Measurements from ENCODE around the gene SMIM1. TPM values are rescaled to one million over a fixed set of nuclear protein-coding genes. Genes with fewer than 3 reads are reported as not detected.
"Not testable (repeated sequence)": the region's sequence is repeated elsewhere in the genome, so short reads cannot be mapped to it uniquely, and the experiment has no call there.

SMIM1 gene
- total RNA-seq, 1 experiment from 2014 or later = 29.9 TPM

DNA sequence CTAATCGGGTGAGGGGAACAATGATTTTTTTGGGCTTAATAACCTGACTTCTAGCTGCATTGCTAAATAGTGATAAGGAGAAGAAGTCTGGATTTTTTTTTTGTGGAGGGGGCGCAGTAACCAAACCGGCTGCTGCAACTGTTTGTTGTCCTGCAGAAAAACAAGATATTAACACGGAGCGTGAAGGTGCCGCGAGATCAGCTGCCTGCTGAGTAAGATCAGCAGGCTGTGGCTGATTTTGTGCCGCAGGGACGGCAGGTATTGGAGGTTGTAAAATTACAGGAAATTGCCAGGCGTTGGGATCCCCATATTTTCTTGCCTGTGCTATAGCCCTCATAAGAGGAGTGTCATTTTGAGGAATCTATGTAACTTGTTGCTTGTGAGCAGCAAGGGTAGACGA lies 32.5 kb downstream of the SMIM1 start:
- no peak for DNase-seq (ENCODE audit: low read depth)
- in situ Hi-C loops (cut with HindIII; ENCODE audit: low pct_unique_long_range_greater_than_20kb, low sequenced_read_pairs) = no loop called here

DNA sequence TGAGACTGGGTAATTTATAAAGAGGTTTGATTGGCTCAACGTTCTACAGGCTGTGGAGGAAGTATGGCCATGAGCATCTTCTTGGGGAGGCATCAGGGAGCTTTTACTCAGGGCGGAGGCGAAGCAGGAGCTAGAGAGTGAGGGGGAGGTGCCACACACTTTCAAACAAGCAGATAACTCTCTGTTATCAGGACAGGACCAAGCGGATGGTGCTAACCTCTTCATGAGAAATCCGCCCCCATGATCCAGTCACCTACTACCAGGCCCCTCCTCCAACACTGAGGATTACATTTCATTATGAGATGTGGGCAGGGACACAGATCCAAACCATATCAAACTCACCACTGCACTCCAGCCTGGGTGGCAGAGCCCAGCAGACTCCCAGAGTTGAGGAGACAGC lies 35.2 kb downstream of the SMIM1 start:
- in situ Hi-C loops (cut with HindIII; ENCODE audit: low pct_unique_long_range_greater_than_20kb, low sequenced_read_pairs) = no loop called here

GRCh38 chr1:3809680-3810079 lies 37.1 kb downstream of the SMIM1 start:
- in situ Hi-C loops (cut with HindIII; ENCODE audit: low pct_unique_long_range_greater_than_20kb, low sequenced_read_pairs) = no loop called here
- DNase-seq (ENCODE audit: low read depth) = no peak

More for the DNA sequence above, 35.2 kb downstream of the SMIM1 start:
- no peak for DNase-seq (ENCODE audit: low read depth)

- DNase-seq (ENCODE audit: low read depth); in situ Hi-C loops (cut with HindIII; ENCODE audit: low pct_unique_long_range_greater_than_20kb, low sequenced_read_pairs): not testable (repeated sequence)
Observed at GRCh38 chr1:3810149-3810761, 37.7 kb downstream of the SMIM1 start.

- DNase-seq (ENCODE audit: low read depth) = no peak
- in situ Hi-C loops (cut with HindIII; ENCODE audit: low pct_unique_long_range_greater_than_20kb, low sequenced_read_pairs) = no loop called here
Observed at GRCh38 chr1:3811595-3811911, 39.0 kb downstream of the SMIM1 start.

DNA sequence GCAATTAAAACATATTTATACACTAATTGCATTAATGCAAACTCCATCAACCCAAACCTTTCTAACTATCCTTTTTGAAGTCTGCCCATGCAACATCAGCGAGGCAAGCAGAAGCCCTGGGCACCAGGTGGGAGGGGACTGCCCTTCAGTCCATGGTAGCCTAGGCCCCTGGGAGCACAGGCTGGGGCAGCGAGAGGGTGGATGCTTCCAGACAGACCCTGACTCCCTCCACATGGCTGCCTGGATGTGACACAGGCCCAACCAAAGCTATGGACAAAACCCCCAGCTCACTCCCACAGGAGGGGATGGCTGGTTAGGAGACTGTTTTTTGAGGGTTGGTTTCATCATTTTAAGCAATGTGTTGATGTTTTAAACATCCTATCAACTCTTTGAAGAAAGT lies 41.5 kb downstream of the SMIM1 start:
- no peak for DNase-seq (ENCODE audit: low read depth)
- in situ Hi-C loops (cut with HindIII; ENCODE audit: low pct_unique_long_range_greater_than_20kb, low sequenced_read_pairs) = no loop called here

DNA sequence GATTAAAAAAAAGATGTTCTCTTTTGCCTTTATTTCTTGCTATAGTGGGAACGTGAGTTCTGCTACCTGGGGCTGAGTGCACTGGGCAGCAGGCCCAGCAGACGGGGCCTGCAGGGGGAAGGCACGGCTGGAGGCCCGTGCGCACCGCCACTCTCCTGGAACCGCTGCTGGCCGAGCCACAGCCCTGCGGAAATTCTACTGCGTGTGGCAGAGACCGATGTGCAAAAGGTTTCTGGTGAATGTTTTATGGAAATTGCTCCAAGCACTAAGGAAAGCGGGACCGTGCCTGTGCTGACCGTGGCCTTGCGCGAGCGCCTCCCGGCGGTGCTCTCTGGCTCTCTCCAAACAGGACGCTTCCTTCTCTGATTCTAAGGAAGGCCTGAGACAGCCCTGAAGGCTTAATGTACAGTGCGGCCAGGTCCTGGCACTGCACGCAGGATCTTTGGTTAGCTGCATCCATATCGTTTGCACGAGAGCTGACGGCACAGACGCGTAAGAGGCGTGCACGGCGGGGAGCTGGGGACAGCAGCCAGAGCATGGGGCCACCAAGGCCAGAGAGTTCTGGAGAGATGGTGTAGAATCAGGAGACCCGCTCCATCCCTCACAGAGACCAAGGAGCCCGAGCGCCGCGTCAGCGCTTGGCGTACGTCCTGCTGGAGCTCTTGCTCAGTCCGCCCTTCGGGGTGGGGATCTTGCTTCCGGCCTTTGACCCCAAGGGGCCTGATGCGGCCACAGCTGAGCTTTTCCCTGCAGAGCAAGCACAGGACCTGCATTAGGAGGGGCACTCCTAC lies 42.4 kb downstream of the SMIM1 start:
- DNase-seq (ENCODE audit: low read depth) = no peak
- in situ Hi-C loops (cut with HindIII; ENCODE audit: low pct_unique_long_range_greater_than_20kb, low sequenced_read_pairs) = no loop called here

DNA sequence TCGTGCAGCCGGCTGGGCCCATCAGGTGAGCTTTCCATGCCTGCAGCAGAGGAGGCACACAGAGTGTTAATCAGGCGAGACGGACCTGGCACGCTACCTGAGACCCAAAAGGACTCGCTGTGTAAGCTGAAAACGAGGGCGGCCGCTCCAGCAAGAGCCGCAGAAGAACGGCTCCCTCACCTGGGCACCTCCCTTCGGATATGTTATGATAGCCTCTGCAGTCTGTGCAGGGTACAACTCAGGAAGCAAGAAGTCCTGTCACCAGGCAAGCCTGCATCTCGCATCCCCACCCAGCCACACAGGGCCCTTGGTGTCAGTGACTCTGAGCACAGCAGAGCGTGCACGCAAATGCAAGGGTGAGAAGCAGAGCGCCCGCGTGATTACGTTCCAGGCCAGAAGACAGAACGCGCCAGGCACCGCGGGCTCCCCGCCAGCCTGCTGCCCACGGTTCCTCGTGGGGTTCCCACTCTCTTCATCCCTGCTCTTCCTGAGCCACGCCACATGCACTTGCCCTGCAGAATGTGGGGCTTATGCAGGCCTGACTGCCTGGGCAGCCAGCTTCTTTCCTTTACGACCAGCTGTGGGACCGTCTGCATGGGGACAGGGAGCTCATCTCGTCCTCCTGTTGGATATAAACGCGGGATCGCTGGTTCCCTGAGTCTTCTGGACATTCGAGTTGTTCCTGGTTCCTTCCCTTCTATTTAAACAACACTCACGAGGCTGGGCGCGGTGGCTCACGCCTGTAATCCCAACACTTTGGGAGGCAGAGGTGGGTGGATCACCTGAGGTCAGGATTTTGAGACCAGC lies 44.0 kb downstream of the SMIM1 start:
- in situ Hi-C loops (cut with HindIII; ENCODE audit: low pct_unique_long_range_greater_than_20kb, low sequenced_read_pairs) = no loop called here
- DNase-seq (ENCODE audit: low read depth) = no peak

DNA sequence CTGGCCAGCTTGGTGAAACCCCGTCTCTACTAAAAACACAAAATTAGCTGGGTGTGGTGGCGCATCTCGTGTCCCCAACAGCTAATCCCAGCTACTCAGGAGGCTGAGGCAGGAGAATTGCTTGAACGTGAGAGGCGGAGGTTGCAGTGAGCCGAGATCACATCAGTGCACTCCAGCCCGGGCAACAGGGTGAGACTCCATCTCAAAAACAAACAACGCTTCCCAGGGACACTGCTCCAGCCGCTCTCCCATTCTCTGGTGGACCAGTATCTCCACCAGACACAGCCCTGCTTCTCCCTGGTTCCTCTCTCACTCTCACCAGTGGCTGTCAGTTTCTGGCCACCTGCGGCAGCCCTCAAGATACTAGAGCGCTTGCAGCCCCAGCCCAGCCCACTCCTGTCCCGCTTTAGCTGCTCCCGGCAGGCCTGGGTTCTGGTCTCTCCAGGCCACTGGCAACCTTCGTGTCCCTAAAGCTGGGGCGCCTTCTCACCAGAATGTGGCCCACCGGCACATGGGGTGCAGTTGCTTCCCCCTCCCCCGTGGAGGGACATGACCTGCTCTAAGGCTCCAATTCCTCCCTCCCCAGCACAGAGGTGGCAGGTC lies 44.7 kb downstream of the SMIM1 start:
- in situ Hi-C loops (cut with HindIII; ENCODE audit: low pct_unique_long_range_greater_than_20kb, low sequenced_read_pairs) = no loop called here

DNA sequence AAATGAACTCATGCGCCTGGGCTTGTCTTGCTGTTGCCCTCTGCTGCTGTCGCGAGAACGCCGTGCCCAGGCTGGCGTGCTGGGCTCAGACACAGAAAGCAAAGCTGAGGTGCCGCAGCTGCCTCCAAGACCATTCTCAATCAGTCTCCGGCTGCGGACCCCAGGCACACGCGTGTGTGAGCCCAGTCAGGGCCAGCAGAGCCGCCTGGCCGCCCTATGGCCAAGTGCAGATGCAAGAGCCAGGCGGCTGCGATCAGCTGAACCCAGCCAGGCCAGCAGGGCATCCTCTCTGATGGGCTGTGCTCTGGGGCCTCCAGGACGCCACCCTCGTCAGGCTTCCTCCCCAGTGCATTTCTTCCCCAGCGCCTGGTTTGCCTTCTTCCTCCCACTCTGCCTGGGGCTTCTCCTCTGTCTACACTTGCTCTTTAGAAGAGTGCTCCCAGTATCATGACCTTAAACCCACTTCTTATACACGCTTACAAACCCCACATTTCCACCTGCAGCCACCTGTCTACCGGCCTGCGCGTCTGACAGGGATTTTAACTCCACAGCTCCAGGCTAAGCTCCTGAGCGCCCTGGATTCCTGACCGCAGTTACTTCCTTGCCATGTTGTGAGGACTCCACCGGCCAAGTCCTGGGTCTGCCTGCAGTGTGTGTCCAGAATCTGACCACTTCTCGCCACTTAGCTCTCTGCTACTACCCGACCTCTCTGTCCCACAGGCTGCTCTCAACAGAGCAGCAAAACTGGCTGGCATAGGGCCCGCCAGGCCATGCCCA lies 45.5 kb downstream of the SMIM1 start:
- DNase-seq (ENCODE audit: low read depth) = no peak
- in situ Hi-C loops (cut with HindIII; ENCODE audit: low pct_unique_long_range_greater_than_20kb, low sequenced_read_pairs) = no loop called here

More for the DNA sequence above, 44.7 kb downstream of the SMIM1 start:
- no peak for DNase-seq (ENCODE audit: low read depth)

GRCh38 chr1:3819771-3820200 lies 47.2 kb downstream of the SMIM1 start:
- in situ Hi-C loops (cut with HindIII; ENCODE audit: low pct_unique_long_range_greater_than_20kb, low sequenced_read_pairs) = no loop called here
- no peak for DNase-seq (ENCODE audit: low read depth)

- no peak for DNase-seq (ENCODE audit: low read depth)
- in situ Hi-C loops (cut with HindIII; ENCODE audit: low pct_unique_long_range_greater_than_20kb, low sequenced_read_pairs) = no loop called here
Observed at GRCh38 chr1:3820316-3820715, 47.8 kb downstream of the SMIM1 start.

GRCh38 chr1:3821004-3821403 lies 48.5 kb downstream of the SMIM1 start:
- in situ Hi-C loops (cut with HindIII; ENCODE audit: low pct_unique_long_range_greater_than_20kb, low sequenced_read_pairs) = no loop called here
- DNase-seq (ENCODE audit: low read depth) = peak; percentile 55

DNA sequence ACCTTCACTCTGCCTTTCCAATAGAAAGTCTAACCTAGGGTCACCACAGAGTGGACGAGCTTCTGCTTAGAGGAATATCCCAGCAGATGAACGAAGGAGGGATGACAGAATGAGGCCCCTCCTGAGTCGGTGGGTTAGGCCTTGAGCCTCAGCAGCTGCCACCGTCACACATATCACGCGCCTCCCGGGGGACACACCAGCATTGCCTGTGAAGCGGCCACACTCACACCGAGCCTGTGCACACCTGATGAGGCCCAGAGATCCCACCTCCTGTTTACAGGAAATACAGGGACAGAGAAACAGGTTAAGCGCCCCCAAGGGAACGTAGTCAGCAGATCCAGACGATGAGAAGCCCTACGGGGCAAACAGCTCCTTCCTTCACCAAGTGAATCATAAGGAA lies 48.9 kb downstream of the SMIM1 start:
- DNase-seq (ENCODE audit: low read depth) = no peak
- in situ Hi-C loops (cut with HindIII; ENCODE audit: low pct_unique_long_range_greater_than_20kb, low sequenced_read_pairs) = no loop called here

DNA sequence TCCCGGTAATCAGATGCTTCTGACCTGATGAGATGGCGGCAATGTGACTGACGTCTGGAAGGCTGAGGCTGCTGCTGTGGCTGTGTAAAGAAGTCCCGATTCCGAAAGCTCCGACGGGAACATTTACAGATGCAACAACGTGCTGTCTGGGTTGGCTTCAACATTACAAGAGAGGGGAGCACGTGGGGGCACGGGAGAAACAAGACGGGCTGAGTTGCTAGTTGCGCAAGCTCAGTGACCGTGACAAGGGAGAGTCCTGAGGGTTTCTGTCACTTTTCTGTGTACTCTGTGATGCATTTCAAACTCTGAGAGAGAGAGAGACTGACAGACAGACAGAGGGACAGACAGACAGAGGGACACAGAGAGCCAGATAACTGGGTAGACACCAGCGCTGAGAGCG lies 49.4 kb downstream of the SMIM1 start:
- DNase-seq (ENCODE audit: low read depth) = no peak
- in situ Hi-C loops (cut with HindIII; ENCODE audit: low pct_unique_long_range_greater_than_20kb, low sequenced_read_pairs) = no loop called here

DNA sequence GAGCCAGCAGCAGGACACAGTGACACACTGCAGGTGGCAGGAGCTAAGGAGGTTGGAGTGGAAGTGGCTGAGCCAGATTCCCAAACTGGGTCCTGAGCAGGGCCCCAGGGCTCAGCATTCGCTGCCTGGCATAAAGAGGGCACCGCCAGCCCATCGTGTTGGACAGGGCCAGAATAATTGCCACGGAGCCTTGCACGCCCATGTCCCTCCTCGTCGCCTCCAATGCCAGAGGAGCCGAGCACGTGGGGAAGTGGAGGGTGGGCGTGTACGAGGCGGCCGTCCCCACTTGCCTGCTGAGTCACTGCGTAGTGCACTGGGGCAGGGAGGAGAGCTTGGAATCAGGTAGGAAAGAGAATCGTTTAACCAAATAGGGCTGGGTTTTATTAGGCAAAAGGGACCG lies 49.9 kb downstream of the SMIM1 start:
- in situ Hi-C loops (cut with HindIII; ENCODE audit: low pct_unique_long_range_greater_than_20kb, low sequenced_read_pairs) = no loop called here
- DNase-seq (ENCODE audit: low read depth) = peak; percentile 30

GRCh38 chr1:3824650-3825049 lies 52.1 kb downstream of the SMIM1 start:
- DNase-seq (ENCODE audit: low read depth) = no peak
- in situ Hi-C loops (cut with HindIII; ENCODE audit: low pct_unique_long_range_greater_than_20kb, low sequenced_read_pairs) = no loop called here

DNA sequence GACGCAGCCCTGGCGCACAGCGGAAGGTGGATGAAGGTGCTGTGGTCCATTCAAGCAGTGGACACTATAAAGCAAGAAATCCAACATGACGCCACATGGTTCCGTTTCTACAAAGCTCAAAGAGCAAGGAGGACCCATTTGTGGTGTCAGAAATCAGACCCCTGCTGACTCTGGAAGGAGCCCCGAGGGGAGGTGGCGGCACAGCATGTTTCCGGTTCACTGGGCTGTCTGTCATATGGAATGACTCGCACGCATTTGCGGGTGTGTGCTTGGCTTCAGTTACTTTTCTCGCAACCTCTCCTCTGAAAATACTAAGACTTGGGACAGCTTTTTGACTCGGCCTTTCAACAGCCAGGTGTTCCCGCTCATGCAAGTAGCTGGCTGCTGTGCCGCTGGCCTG lies 52.8 kb downstream of the SMIM1 start:
- no peak for DNase-seq (ENCODE audit: low read depth)
- in situ Hi-C loops (cut with HindIII; ENCODE audit: low pct_unique_long_range_greater_than_20kb, low sequenced_read_pairs) = no loop called here
